Measurements from ENCODE around the gene RNF133.

RNF133 gene

DNA sequence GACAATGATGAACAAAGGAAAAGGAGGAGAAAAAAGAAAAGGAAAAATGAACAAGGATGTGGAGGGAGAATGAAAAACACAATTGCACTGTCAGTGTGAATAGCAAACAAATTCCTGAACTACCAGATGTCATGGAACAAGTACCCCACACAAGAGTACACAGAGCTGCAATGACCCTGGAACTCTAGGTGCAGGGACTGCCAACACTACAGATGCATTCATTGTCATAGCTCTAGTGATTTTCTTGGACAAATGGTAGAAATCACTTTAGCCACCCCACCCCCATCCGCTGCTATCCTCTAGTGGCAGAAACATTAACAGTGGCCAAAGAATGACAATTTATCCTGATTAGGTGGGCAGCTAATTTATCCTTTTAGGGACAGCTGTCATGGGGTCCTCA, 3.1 kb downstream of the RNF133 start:
- Histone ChIP-seq H3K4me2 (ENCODE audit: insufficient read depth, low read length) (no peak overlapping the region), H3K9me3 (ENCODE audit: insufficient read depth, low read length, severe bottlenecking) (peaks cover 8% of the 10 kb centered on the region), H3K27me3 (ENCODE audit: insufficient read depth, low read length, poor library complexity) (no peaks in the 10 kb centered on the region), H3K4me1 (ENCODE audit: insufficient read depth, low read length) (no peaks in the 10 kb centered on the region), H2AFZ (ENCODE audit: low read depth, low read length) (no peak overlapping the region), H3K9ac (ENCODE audit: low read depth, low read length) (no peak overlapping the region), H3K79me2 (ENCODE audit: insufficient read depth, low read length) (no peaks in the 10 kb centered on the region), H4K20me1 (ENCODE audit: insufficient read depth, low read length) (no peaks in the 10 kb centered on the region), H3K36me3 (ENCODE audit: insufficient read depth, low read length) (no peaks in the 10 kb centered on the region), H3K4me3 (ENCODE audit: low read depth in 1 of 2, low read length in 2 of 2) (no peak overlapping the region), H3K27ac (ENCODE audit: low read length) (no peak overlapping the region)
- no peak for DNase-seq
- TF ChIP-seq CTCF (IDR thresholded peaks at IDR 0.05; ENCODE audit: borderline replicate concordance, extremely low read depth, low read length, poor library complexity, severe bottlenecking) (no peak), EZH2 (IDR thresholded peaks at IDR 0.05; ENCODE audit: borderline replicate concordance, low read depth, low read length, severe bottlenecking) (no peak)
- ATAC-seq (ENCODE audit: insufficient read depth, low read depth): no peak

GRCh38 chr7:122694697-122695096, 4.2 kb downstream of the RNF133 start:
- H4K20me1 ChIP-seq (ENCODE audit: insufficient read depth, low read length): no peaks in the 10 kb centered on the region
- H3K4me1 ChIP-seq (ENCODE audit: insufficient read depth, low read length): no peaks in the 10 kb centered on the region
- H3K27me3 ChIP-seq (ENCODE audit: insufficient read depth, low read length, poor library complexity): no peaks in the 10 kb centered on the region
- H3K9ac ChIP-seq (ENCODE audit: low read depth, low read length): no peak overlapping the region
- H3K79me2 ChIP-seq (ENCODE audit: insufficient read depth, low read length): no peaks in the 10 kb centered on the region
- no peak for DNase-seq
- no peak overlapping the region for H3K4me2 ChIP-seq (ENCODE audit: insufficient read depth, low read length)
- H3K36me3 ChIP-seq (ENCODE audit: insufficient read depth, low read length): no peaks in the 10 kb centered on the region
- H3K9me3 ChIP-seq (ENCODE audit: insufficient read depth, low read length, severe bottlenecking): peaks cover 8% of the 10 kb centered on the region
- TF ChIP-seq CTCF (IDR thresholded peaks at IDR 0.05; ENCODE audit: borderline replicate concordance, extremely low read depth, low read length, poor library complexity, severe bottlenecking): no peak
- no peak for TF ChIP-seq EZH2 (IDR thresholded peaks at IDR 0.05; ENCODE audit: borderline replicate concordance, low read depth, low read length, severe bottlenecking)
- no peak for ATAC-seq (ENCODE audit: insufficient read depth, low read depth)
- no peak overlapping the region for H3K4me3 ChIP-seq (ENCODE audit: low read depth in 1 of 2, low read length in 2 of 2)
- no peak overlapping the region for H3K27ac ChIP-seq (ENCODE audit: low read length)
- H2AFZ ChIP-seq (ENCODE audit: low read depth, low read length): no peak overlapping the region

GRCh38 chr7:122692769-122693309, 6.1 kb downstream of the RNF133 start:
- Histone ChIP-seq H4K20me1 (ENCODE audit: insufficient read depth, low read length) (no peaks in the 10 kb centered on the region), H3K4me1 (ENCODE audit: insufficient read depth, low read length) (no peaks in the 10 kb centered on the region), H3K27ac (ENCODE audit: low read length) (no peak overlapping the region), H3K27me3 (ENCODE audit: insufficient read depth, low read length, poor library complexity) (no peaks in the 10 kb centered on the region), H2AFZ (ENCODE audit: low read depth, low read length) (no peak overlapping the region), H3K36me3 (ENCODE audit: insufficient read depth, low read length) (no peaks in the 10 kb centered on the region), H3K4me2 (ENCODE audit: insufficient read depth, low read length) (no peak overlapping the region), H3K79me2 (ENCODE audit: insufficient read depth, low read length) (no peaks in the 10 kb centered on the region), H3K4me3 (ENCODE audit: low read depth in 1 of 2, low read length in 2 of 2) (no peak overlapping the region), H3K9ac (ENCODE audit: low read depth, low read length) (no peak overlapping the region), H3K9me3 (ENCODE audit: insufficient read depth, low read length, severe bottlenecking) (peaks cover 8% of the 10 kb centered on the region)
- no peak for DNase-seq
- no peak for ATAC-seq (ENCODE audit: insufficient read depth, low read depth)
- no peak for TF ChIP-seq EZH2 (IDR thresholded peaks at IDR 0.05; ENCODE audit: borderline replicate concordance, low read depth, low read length, severe bottlenecking)
- TF ChIP-seq CTCF (IDR thresholded peaks at IDR 0.05; ENCODE audit: borderline replicate concordance, extremely low read depth, low read length, poor library complexity, severe bottlenecking): no peak

Measured in DND-41 (cell line).